ENCODE measurements around the gene HMGCS2.

The HMGCS2 gene

DNA sequence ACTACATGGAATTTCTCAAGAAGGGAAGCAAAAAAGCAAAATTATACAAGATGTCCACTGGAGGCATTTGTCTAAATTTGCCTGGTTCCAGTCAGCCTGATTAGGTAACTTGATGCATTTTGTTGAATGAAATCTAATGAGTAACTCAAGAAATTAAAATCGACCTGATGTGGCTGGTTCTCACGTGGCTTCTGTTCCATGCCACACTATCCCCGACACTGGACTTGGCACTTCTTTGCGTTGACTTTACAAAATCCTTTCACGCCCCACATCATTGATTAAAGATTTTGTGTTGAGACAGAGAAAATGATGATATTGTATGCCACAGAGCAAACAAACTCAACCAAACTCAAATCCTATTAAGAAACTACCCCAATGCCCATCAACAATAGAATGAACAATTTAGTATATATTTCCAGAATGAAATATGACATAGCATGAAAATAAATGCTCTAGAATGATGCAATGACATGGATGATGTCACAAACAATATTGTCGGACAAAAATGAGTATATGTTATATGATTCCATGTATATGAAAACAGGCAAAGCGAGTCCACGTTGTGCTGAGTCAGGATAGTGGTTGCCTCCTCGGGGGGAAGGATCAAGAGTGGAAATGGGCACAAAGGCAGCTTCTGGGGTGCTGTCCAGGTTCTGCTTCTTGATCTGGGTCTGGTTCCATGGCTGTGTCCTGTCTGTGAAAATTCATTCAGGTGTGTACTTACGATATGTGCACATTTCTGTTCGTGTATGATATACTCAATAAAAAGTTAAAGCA, 12.9 kb upstream of the HMGCS2 start:
- TF ChIP-seq, protein P1, sequence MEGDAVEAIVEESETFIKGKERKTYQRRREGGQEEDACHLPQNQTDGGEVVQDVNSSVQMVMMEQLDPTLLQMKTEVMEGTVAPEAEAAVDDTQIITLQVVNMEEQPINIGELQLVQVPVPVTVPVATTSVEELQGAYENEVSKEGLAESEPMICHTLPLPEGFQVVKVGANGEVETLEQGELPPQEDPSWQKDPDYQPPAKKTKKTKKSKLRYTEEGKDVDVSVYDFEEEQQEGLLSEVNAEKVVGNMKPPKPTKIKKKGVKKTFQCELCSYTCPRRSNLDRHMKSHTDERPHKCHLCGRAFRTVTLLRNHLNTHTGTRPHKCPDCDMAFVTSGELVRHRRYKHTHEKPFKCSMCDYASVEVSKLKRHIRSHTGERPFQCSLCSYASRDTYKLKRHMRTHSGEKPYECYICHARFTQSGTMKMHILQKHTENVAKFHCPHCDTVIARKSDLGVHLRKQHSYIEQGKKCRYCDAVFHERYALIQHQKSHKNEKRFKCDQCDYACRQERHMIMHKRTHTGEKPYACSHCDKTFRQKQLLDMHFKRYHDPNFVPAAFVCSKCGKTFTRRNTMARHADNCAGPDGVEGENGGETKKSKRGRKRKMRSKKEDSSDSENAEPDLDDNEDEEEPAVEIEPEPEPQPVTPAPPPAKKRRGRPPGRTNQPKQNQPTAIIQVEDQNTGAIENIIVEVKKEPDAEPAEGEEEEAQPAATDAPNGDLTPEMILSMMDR (IDR thresholded peaks at IDR 0.05; ENCODE audit: insufficient read depth, missing control alignments) = no peak
- FAIRE-seq (no peak), DNase-seq (ENCODE audit: insufficient read length, low spot score) (no peak)

DNA sequence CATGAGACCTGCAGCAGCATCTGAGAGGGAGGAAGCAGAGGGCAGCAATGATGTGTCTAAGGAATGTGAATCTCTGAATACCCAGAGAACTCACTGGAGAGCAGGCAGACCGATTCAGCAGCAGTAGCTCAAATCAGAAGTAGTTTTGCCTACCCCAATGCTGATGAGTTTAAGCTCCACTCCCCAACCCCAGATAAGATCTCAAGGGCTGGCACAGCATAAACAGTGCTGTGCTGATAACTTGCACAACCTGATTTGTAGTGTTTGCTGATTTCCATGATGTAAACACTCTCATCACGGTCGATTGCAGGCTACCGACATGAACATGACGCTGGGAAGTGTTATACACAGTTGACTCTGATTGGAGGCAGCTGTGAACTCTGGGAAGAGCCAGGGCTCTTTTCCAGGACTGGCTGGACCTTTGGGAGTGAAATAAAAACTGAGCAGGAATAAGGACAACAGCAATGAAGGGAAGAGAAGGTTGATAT, 11.2 kb upstream of the HMGCS2 start:
- DNase-seq (ENCODE audit: insufficient read length, low spot score) (no peak), FAIRE-seq (no peak)
- TF ChIP-seq, protein P1 (IDR thresholded peaks at IDR 0.05; ENCODE audit: insufficient read depth, missing control alignments) = no peak

DNA sequence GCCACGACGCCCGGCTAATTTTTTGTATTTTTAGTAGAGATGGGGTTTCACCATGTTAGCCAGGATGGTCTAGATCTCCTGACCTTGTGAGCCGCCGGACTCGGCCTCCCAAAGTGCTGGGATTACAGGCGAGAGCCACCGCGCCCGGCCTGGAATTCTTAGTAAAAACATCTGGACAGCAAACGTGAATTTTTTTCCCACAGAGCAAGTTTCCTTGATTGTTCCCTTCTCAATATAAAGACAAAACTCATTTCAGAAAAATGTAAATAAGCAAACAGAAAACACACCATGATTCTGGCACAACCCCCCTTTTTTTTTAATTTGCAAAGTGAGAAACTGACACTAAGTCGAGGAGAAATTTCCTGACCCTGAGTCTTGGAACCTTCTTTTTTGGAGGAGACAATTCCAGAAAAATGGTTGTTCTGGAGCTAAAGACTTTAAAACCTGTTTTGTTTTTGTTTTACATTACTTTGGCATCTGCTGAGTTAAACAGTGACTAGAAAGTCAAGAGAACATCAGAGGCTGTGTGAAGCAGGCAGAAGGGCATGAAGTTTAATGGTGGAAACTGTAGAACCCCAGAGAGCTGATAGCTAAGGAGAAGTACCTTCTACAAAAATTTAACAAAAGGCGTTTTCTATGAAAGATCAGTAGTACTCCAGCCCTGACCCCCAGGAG, 10.3 kb upstream of the HMGCS2 start:
- FAIRE-seq (no peak), DNase-seq (ENCODE audit: insufficient read length, low spot score) (no peak)
- TF ChIP-seq, protein P1 (IDR thresholded peaks at IDR 0.05; ENCODE audit: insufficient read depth, missing control alignments) = no peak

DNA sequence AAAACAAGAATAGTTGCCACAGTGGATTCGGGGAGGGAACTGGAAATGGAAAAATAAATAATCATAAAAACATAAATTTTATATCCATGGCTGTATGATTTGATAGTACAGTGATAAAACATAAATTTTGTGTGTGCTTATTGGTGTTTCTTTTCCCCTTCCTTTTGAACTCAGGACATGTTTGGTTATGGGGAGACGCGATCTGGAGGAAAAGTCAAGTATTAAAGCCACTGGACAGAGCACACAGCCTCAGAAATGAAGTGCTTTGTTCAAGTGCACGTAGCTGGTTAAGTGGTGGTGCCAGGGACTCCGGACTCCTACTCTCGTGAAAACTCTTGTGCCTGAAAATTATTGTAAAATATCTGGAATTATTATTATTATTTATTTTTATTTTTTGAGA, 9.7 kb upstream of the HMGCS2 start:
- TF ChIP-seq, protein P1 (IDR thresholded peaks at IDR 0.05; ENCODE audit: insufficient read depth, missing control alignments) = no peak
- no peak for DNase-seq (ENCODE audit: insufficient read length, low spot score)
- FAIRE-seq = no peak

GRCh38 chr1:119774746-119775490, 6.2 kb upstream of the HMGCS2 start:
- FAIRE-seq = no peak
- TF ChIP-seq, protein P1 (IDR thresholded peaks at IDR 0.05; ENCODE audit: insufficient read depth, missing control alignments) = no peak
- no peak for DNase-seq (ENCODE audit: insufficient read length, low spot score)

GRCh38 chr1:119773711-119774241, 5.1 kb upstream of the HMGCS2 start:
- DNase-seq (ENCODE audit: insufficient read length, low spot score) = no peak
- no peak for FAIRE-seq
- TF ChIP-seq, protein P1 (IDR thresholded peaks at IDR 0.05; ENCODE audit: insufficient read depth, missing control alignments) = no peak
